WTC11 (cell line): ENCODE measurements around the gene CCL4.

ENCODE experiments used
- CBFB ChIP-seq: sonication (generic); formaldehyde crosslinking; IDR thresholded peaks from 2 replicates; pipeline ENCODE4 v1.8.1; 2022; ENCODE audit warnings: mild to moderate bottlenecking, low read depth, missing genetic modification reagents
- CREB1 ChIP-seq: sonication (generic); formaldehyde crosslinking; IDR thresholded peaks from 2 replicates; pipeline ENCODE4 v1.8.0; 2023; ENCODE audit warnings: mild to moderate bottlenecking, missing genetic modification reagents
- CREM ChIP-seq: sonication (generic); formaldehyde crosslinking; IDR thresholded peaks from 2 replicates; pipeline ENCODE4 v1.8.1; 2022; ENCODE audit warnings: mild to moderate bottlenecking, missing genetic modification reagents, moderate library complexity
- CTCF ChIP-seq: fragments of 200-600 bp; IDR thresholded peaks from 2 replicates; pipeline ENCODE4 v1.8.0; 2022; ENCODE audit warnings: antibody characterized with exemption
- E2F4 ChIP-seq: sonication (generic); formaldehyde crosslinking; IDR thresholded peaks from 2 replicates; pipeline ENCODE4 v1.8.1; 2022; ENCODE audit warnings: low read depth, mild to moderate bottlenecking, moderate library complexity, missing genetic modification reagents, borderline replicate concordance
- IRF2 ChIP-seq: sonication (generic); formaldehyde crosslinking; IDR thresholded peaks from 2 replicates; pipeline ENCODE4 v1.8.0; 2022; ENCODE audit warnings: low read depth, missing genetic modification reagents, borderline replicate concordance
- JUN ChIP-seq: sonication (generic); formaldehyde crosslinking; IDR thresholded peaks from 2 replicates; pipeline ENCODE4 v1.8.0; 2023; ENCODE audit warnings: mild to moderate bottlenecking, missing genetic modification reagents
- MAX ChIP-seq: sonication (generic); formaldehyde crosslinking; IDR thresholded peaks from 2 replicates; pipeline ENCODE4 v1.8.0; 2022; ENCODE audit warnings: mild to moderate bottlenecking, missing genetic modification reagents
- NFATC4 ChIP-seq: fragments of 250-450 bp; sonication (Bioruptor Pico); IDR thresholded peaks from 2 replicates; pipeline ENCODE4 v1.9.0; 2021; ENCODE audit warnings: mild to moderate bottlenecking
- NR2C2 ChIP-seq: sonication (generic); formaldehyde crosslinking; IDR thresholded peaks from 2 replicates; pipeline ENCODE4 v1.8.0; 2022; ENCODE audit warnings: mild to moderate bottlenecking, missing genetic modification reagents
- SP1 ChIP-seq: sonication (generic); formaldehyde crosslinking; conservative IDR thresholded peaks from 2 replicates; pipeline ENCODE4 v1.8.1; 2022; ENCODE audit warnings: missing genetic modification reagents
- ZBTB43 ChIP-seq: sonication (generic); formaldehyde crosslinking; IDR thresholded peaks from 2 replicates; pipeline ENCODE4 v1.8.1; 2023; ENCODE audit warnings: mild to moderate bottlenecking, missing genetic modification reagents
- TF ChIP-seq, protein P1 (sequence below): sonication (generic); formaldehyde crosslinking; conservative IDR thresholded peaks from 2 replicates; pipeline ENCODE4 v1.8.1; 2022; ENCODE audit warnings: mild to moderate bottlenecking, missing genetic modification reagents
- TF ChIP-seq, protein P2 (sequence below): sonication (generic); formaldehyde crosslinking; IDR thresholded peaks from 2 replicates; pipeline ENCODE4 v1.8.1; 2022; ENCODE audit warnings: low read depth, missing genetic modification reagents, borderline replicate concordance

GRCh38 chr17:36060816-36061215, 42.8 kb upstream of the CCL4 start:
- no peak for TF ChIP-seq IRF2 (CRISPR knock-in tag)
- no peak for TF ChIP-seq CREM (CRISPR knock-in tag)
- no peak for TF ChIP-seq CBFB
- TF ChIP-seq CREB1: no peak
- no peak for TF ChIP-seq JUN (CRISPR knock-in tag)
- no peak for TF ChIP-seq MAX (CRISPR knock-in tag)
- no peak for TF ChIP-seq SP1 (CRISPR knock-in tag)
- no peak for TF ChIP-seq CTCF
- TF ChIP-seq, protein P1, sequence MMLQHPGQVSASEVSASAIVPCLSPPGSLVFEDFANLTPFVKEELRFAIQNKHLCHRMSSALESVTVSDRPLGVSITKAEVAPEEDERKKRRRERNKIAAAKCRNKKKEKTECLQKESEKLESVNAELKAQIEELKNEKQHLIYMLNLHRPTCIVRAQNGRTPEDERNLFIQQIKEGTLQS (CRISPR knock-in tag): no peak
- no peak for TF ChIP-seq ZBTB43 (CRISPR knock-in tag)
- no peak for TF ChIP-seq NFATC4 (CRISPR knock-in tag)
- TF ChIP-seq E2F4 (CRISPR knock-in tag): no peak
- TF ChIP-seq, protein P2, sequence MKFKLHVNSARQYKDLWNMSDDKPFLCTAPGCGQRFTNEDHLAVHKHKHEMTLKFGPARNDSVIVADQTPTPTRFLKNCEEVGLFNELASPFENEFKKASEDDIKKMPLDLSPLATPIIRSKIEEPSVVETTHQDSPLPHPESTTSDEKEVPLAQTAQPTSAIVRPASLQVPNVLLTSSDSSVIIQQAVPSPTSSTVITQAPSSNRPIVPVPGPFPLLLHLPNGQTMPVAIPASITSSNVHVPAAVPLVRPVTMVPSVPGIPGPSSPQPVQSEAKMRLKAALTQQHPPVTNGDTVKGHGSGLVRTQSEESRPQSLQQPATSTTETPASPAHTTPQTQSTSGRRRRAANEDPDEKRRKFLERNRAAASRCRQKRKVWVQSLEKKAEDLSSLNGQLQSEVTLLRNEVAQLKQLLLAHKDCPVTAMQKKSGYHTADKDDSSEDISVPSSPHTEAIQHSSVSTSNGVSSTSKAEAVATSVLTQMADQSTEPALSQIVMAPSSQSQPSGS (CRISPR knock-in tag): no peak
- no peak for TF ChIP-seq NR2C2 (CRISPR knock-in tag)
